ENCODE results near the gene FBXL13. TPM values are rescaled to one million over a fixed set of nuclear protein-coding genes. Genes with fewer than 3 reads are reported as not detected.
"Not testable (repeated sequence)": the region's sequence is repeated elsewhere in the genome, so short reads cannot be mapped to it uniquely, and the experiment has no call there.

The FBXL13 gene
- total RNA-seq, 2 donors from 2014 or later: 1.6 to 1.7 TPM

DNA sequence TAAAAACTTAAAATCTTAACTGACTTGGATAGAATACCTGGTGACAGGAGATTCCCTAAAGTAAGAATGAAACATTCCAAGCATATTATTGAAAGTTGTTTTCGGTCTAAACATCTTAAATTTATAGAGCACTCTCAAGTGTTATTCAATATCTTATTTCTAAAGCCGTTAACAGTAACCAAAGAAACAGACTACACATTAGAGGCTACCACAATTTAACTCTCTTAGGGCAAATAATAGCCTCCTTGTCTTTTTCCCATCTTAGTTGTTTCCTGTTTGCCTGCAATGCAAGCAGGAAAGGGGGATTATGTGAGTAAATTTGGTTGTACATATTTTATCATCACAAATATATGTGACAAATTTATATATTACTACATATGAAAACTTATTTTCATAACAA lies 42.9 kb upstream of the FBXL13 start:
- Histone ChIP-seq H3K4me3 (no peak overlapping the region), H3K9me3 (no peaks in the 10 kb centered on the region), H3K27me3 (no peaks in the 10 kb centered on the region), H3K4me1 (no peaks in the 10 kb centered on the region), H3K36me3 (peaks cover 13% of the 10 kb centered on the region), H3K27ac (no peak overlapping the region)
- TF ChIP-seq, protein P1, sequence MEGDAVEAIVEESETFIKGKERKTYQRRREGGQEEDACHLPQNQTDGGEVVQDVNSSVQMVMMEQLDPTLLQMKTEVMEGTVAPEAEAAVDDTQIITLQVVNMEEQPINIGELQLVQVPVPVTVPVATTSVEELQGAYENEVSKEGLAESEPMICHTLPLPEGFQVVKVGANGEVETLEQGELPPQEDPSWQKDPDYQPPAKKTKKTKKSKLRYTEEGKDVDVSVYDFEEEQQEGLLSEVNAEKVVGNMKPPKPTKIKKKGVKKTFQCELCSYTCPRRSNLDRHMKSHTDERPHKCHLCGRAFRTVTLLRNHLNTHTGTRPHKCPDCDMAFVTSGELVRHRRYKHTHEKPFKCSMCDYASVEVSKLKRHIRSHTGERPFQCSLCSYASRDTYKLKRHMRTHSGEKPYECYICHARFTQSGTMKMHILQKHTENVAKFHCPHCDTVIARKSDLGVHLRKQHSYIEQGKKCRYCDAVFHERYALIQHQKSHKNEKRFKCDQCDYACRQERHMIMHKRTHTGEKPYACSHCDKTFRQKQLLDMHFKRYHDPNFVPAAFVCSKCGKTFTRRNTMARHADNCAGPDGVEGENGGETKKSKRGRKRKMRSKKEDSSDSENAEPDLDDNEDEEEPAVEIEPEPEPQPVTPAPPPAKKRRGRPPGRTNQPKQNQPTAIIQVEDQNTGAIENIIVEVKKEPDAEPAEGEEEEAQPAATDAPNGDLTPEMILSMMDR (IDR thresholded peaks at IDR 0.05): no peak
- DNase-seq (ENCODE audit: low spot score): no peak

GRCh38 chr7:103116991-103117390 lies 42.4 kb upstream of the FBXL13 start:
- Histone ChIP-seq H3K27ac (no peak overlapping the region), H3K9me3 (no peaks in the 10 kb centered on the region), H3K4me3 (no peak overlapping the region), H3K4me1 (no peaks in the 10 kb centered on the region), H3K36me3 (peaks cover 13% of the 10 kb centered on the region), H3K27me3 (no peaks in the 10 kb centered on the region)
- TF ChIP-seq, protein P1 (IDR thresholded peaks at IDR 0.05): no peak
- no peak for DNase-seq (ENCODE audit: low spot score)

DNA sequence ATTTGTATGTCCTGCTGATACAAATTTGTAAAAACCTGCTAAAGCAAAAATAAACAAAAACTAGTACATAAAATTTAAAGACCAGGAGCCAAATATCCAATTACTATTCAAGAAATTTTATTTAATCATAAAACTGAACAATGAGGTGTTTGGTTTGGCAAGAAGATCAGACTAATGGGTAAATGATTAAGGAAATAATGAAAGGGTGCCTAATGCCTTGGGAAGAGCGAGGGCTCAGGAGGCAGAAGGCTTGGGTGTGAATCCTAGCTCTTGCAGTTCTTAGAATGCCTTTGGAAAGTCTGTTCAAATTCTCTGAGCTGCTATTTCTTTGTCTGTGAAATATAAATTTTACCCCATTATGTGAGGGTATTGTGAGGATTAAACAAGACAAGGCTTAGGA lies 41.9 kb upstream of the FBXL13 start:
- H3K4me1 ChIP-seq: no peaks in the 10 kb centered on the region
- peaks cover 12% of the 10 kb centered on the region for H3K36me3 ChIP-seq
- DNase-seq (ENCODE audit: low spot score): no peak
- H3K27me3 ChIP-seq: no peaks in the 10 kb centered on the region
- H3K9me3 ChIP-seq: no peaks in the 10 kb centered on the region
- H3K27ac ChIP-seq: no peak overlapping the region
- TF ChIP-seq, protein P1 (IDR thresholded peaks at IDR 0.05): no peak
- no peak overlapping the region for H3K4me3 ChIP-seq

GRCh38 chr7:103115771-103116170 lies 41.2 kb upstream of the FBXL13 start:
- no peak for DNase-seq (ENCODE audit: low spot score)
- Histone ChIP-seq H3K36me3 (peaks cover 4% of the 10 kb centered on the region), H3K4me1 (no peaks in the 10 kb centered on the region), H3K27ac (no peak overlapping the region), H3K9me3 (no peaks in the 10 kb centered on the region), H3K27me3 (no peaks in the 10 kb centered on the region), H3K4me3 (no peak overlapping the region)
- TF ChIP-seq, protein P1 (IDR thresholded peaks at IDR 0.05): no peak

DNA sequence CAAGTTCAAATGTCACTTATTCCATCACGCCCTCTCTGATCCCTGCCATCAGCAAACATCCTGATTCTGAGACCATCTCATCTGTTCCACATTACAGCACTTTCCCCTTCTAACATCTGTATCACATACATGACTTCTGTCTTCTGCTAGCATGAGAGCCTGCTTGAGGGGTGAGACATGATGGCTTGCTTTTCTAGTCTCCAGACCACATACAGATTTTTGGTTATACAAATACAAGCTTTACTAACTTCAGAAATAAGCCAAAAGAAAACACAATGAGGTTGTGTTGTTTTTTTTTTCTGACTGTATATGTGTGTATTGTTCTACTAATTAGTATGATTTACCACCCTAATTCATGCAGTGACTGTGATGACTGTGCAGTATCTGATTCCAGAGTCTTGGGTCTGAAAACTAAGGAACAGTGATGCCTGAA lies 40.0 kb upstream of the FBXL13 start:
- Histone ChIP-seq H3K4me3 (no peak overlapping the region), H3K27me3 (no peaks in the 10 kb centered on the region), H3K4me1 (no peaks in the 10 kb centered on the region), H3K36me3 (no peaks in the 10 kb centered on the region), H3K9me3 (no peaks in the 10 kb centered on the region), H3K27ac (no peak overlapping the region)
- no peak for DNase-seq (ENCODE audit: low spot score)
- TF ChIP-seq, protein P1 (IDR thresholded peaks at IDR 0.05): no peak

DNA sequence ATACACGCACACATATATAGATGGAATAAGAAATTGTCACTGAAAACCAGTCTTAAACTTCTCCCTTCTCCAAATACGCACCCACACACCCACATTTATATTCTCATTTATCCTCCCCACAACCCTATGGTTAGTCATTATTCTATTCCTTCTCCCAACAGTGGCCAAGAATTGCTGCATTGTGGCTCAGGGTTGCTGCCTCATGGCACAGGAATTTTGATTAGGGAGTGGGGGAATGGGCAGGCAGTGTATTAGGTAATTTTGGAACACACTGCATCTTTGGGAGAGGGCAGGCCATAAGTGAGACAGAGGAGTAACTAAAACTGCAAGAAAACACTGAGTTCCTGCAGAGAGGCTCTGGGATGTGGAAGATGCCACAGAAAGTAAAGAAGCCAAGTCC lies 38.6 kb upstream of the FBXL13 start:
- TF ChIP-seq, protein P1 (IDR thresholded peaks at IDR 0.05): no peak
- H3K9me3 ChIP-seq: no peaks in the 10 kb centered on the region
- H3K36me3 ChIP-seq: no peaks in the 10 kb centered on the region
- no peak overlapping the region for H3K4me3 ChIP-seq
- no peak overlapping the region for H3K27ac ChIP-seq
- H3K27me3 ChIP-seq: no peaks in the 10 kb centered on the region
- H3K4me1 ChIP-seq: no peaks in the 10 kb centered on the region
- no peak for DNase-seq (ENCODE audit: low spot score)

GRCh38 chr7:103106703-103107070 lies 32.1 kb upstream of the FBXL13 start:
- H3K27me3 ChIP-seq; H3K4me1 ChIP-seq; DNase-seq (ENCODE audit: low spot score): not testable (repeated sequence)

More at GRCh38 chr7:103106703-103107070, 32.1 kb upstream of the FBXL13 start:
- H3K4me3 ChIP-seq, H3K9me3 ChIP-seq, H3K27ac ChIP-seq: not testable (repeated sequence)
- H3K36me3 ChIP-seq: peaks cover 12% of the 10 kb centered on the region

All from right atrium auricular region (tissue), 2 donors.